ENCODE measurements around the gene HOOK1.

DNA sequence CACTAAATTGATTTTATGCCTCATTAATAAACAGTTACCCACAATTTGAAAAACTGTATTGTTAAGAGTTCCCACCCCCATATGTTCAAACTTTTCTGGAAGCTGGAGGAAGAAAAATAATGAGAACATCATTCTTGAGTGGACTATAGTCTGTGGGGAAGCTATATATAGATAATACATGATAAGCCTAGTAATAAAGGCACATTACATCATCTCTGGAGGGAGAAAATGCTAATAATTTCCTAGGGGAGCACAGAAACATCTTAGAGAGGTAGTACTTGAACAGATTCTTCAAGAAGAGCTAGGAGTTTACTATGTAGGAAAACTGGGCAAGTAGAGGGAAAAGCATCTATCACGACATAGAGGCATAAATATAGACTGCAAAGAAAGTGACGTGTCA lies 92.2 kb downstream of the HOOK1 start:
- TF ChIP-seq, protein P1, sequence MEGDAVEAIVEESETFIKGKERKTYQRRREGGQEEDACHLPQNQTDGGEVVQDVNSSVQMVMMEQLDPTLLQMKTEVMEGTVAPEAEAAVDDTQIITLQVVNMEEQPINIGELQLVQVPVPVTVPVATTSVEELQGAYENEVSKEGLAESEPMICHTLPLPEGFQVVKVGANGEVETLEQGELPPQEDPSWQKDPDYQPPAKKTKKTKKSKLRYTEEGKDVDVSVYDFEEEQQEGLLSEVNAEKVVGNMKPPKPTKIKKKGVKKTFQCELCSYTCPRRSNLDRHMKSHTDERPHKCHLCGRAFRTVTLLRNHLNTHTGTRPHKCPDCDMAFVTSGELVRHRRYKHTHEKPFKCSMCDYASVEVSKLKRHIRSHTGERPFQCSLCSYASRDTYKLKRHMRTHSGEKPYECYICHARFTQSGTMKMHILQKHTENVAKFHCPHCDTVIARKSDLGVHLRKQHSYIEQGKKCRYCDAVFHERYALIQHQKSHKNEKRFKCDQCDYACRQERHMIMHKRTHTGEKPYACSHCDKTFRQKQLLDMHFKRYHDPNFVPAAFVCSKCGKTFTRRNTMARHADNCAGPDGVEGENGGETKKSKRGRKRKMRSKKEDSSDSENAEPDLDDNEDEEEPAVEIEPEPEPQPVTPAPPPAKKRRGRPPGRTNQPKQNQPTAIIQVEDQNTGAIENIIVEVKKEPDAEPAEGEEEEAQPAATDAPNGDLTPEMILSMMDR (IDR thresholded peaks at IDR 0.05): no peak
- TF ChIP-seq ZFX (IDR thresholded peaks at IDR 0.05; ENCODE audit: borderline replicate concordance): no peak
